Skin of body (tissue), 2 donors: ENCODE results near the gene QKI. TPM values are rescaled to one million over a fixed set of nuclear protein-coding genes. Genes with fewer than 3 reads are reported as not detected.

Experiments used
- DNase-seq: peaks from one replicate; lab custom pipeline; 2025; lab: John Stamatoyannopoulos, UW
- total RNA-seq: library from RNA; depleted of rRNA; stranded (reverse); fragments of >200 nt; gene quantifications from one replicate; pipeline ENCODE4 v1.2.3, GENCODE V29; 2014

Gene QKI
- total RNA-seq, 1 donor from 2014 or later: 152 TPM

GRCh38 chr6:163527291-163527690, 112.8 kb downstream of the QKI start:
- DNase-seq: no peak

GRCh38 chr6:163529605-163530004, 115.1 kb downstream of the QKI start:
- DNase-seq: peak; percentile 45

GRCh38 chr6:163530406-163530805, 115.9 kb downstream of the QKI start:
- DNase-seq: no peak

- DNase-seq: no peak
These were observed 116.6 kb downstream of the QKI start for GRCh38 chr6:163531122-163531521.

- no peak for DNase-seq
These were observed 118.1 kb downstream of the QKI start for GRCh38 chr6:163532526-163533078.

GRCh38 chr6:163533443-163533842, 118.9 kb downstream of the QKI start:
- no peak for DNase-seq

- DNase-seq: no peak
These were observed 122.3 kb downstream of the QKI start for GRCh38 chr6:163536770-163537169.

- no peak for DNase-seq
These were observed 123.8 kb downstream of the QKI start for GRCh38 chr6:163538331-163538730.

GRCh38 chr6:163539101-163539762, 124.7 kb downstream of the QKI start:
- no peak for DNase-seq

- DNase-seq: no peak
These were observed 128.8 kb downstream of the QKI start for GRCh38 chr6:163543321-163543720.

GRCh38 chr6:163545370-163545769, 130.9 kb downstream of the QKI start:
- no peak for DNase-seq

GRCh38 chr6:163547287-163547686, 132.8 kb downstream of the QKI start:
- DNase-seq: no peak

GRCh38 chr6:163548624-163549023, 134.1 kb downstream of the QKI start:
- DNase-seq: no peak

GRCh38 chr6:163554032-163554431, 139.5 kb downstream of the QKI start:
- no peak for DNase-seq

- no peak for DNase-seq
These were observed 140.1 kb downstream of the QKI start for GRCh38 chr6:163554663-163555062.

- no peak for DNase-seq
These were observed 145.1 kb downstream of the QKI start for GRCh38 chr6:163559661-163560060.

- no peak for DNase-seq
These were observed 148.8 kb downstream of the QKI start for GRCh38 chr6:163563318-163563717.

- no peak for DNase-seq
These were observed 150.0 kb downstream of the QKI start for GRCh38 chr6:163564534-163564933.

- no peak for DNase-seq
These were observed 150.6 kb downstream of the QKI start for GRCh38 chr6:163565140-163565539.

GRCh38 chr6:163566056-163566455, 151.5 kb downstream of the QKI start:
- DNase-seq: no peak

GRCh38 chr6:163568275-163568674, 153.8 kb downstream of the QKI start:
- DNase-seq: no peak

GRCh38 chr6:163570579-163571231, 156.2 kb downstream of the QKI start:
- DNase-seq: no peak

- DNase-seq: no peak
These were observed 157.2 kb downstream of the QKI start for GRCh38 chr6:163571730-163572129.
